Lower lobe of right lung (tissue), 2 donors: ENCODE measurements around the gene FANCC. TPM values are rescaled to one million over a fixed set of nuclear protein-coding genes. Genes with fewer than 3 reads are reported as not detected.

Source experiments
- ATAC-seq, 2 donors: fragments of 200-7000 bp; cut with Tn5 transposase; one replicate each; pipeline ENCODE4 v1.9.1; 2020 to 2022; ENCODE audit warnings: mild to moderate bottlenecking in 2 of 2, moderate library complexity in 2 of 2
- DNase-seq: peaks from one replicate; pipeline ENCODE4 v3.0.0-alpha.2; 2020
- H3K27ac ChIP-seq: fragments of 200-600 bp; one replicate; pipeline ENCODE4 v1.8.0; 2022
- H3K27me3 ChIP-seq: fragments of 200-600 bp; one replicate; pipeline ENCODE4 v1.8.0; 2022; ENCODE audit warnings: low read depth
- H3K36me3 ChIP-seq: fragments of 200-600 bp; one replicate; pipeline ENCODE4 v1.8.0; 2022; ENCODE audit warnings: mild to moderate bottlenecking
- H3K4me1 ChIP-seq: fragments of 200-600 bp; one replicate; pipeline ENCODE4 v1.8.0; 2022
- H3K4me3 ChIP-seq: fragments of 200-600 bp; one replicate; pipeline ENCODE4 v1.8.0; 2022; ENCODE audit warnings: mild to moderate bottlenecking
- H3K9me3 ChIP-seq: fragments of 200-600 bp; one replicate; pipeline ENCODE4 v1.8.0; 2022
- intact Hi-C: fragments of 100-400 bp; cut with DNase I; formaldehyde crosslinking; loops from one replicate; pipeline ENCODE4 v1.11.0; 2022
- total RNA-seq: library from RNA; stranded (reverse); fragmentation: NEBNext Ultra II Directional; extraction: Animal tissue kit (Norgen Biotek cat#: 25700); gene quantifications from one replicate; pipeline ENCODE4 v1.2.1, GENCODE V29; 2021
- TF ChIP-seq, protein P1 (sequence below): fragments of 200-600 bp; IDR thresholded peaks from one replicate; pipeline ENCODE4 v1.8.0; 2022; ENCODE audit warnings: antibody characterized with exemption, mild to moderate bottlenecking
- donor health status: DM: no; HTN: yes; CAD: no; lungs with severe emphysema.

The FANCC gene
- total RNA-seq, 1 donor from 2014 or later: 11.3 TPM

DNA sequence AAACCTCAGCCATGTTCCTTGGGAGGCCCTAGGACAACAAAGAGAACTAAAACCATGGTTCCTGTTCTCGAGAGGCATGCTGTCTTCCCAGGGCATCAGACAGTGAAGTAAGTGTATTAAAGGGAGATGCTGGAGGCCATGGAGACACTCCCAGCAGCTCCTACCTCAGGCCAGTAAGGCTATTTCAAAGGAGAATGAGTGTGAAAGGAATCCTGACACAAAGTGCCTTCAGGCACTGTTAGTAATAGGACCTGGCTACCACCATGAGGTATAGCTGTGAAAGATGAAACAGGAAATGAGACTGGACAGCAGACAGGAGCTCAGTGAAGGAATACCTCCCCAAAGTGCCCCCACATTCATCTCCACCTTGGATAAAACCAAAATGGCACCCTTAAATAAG, 71.0 kb downstream of the FANCC start:
- Histone ChIP-seq H3K4me3 (no peak overlapping the region), H3K36me3 (peaks cover 23% of the 10 kb centered on the region), H3K4me1 (no peaks in the 10 kb centered on the region), H3K27ac (no peak overlapping the region), H3K9me3 (no peaks in the 10 kb centered on the region), H3K27me3 (no peaks in the 10 kb centered on the region)
- ATAC-seq (no peak), DNase-seq (no peak)
- TF ChIP-seq, protein P1, sequence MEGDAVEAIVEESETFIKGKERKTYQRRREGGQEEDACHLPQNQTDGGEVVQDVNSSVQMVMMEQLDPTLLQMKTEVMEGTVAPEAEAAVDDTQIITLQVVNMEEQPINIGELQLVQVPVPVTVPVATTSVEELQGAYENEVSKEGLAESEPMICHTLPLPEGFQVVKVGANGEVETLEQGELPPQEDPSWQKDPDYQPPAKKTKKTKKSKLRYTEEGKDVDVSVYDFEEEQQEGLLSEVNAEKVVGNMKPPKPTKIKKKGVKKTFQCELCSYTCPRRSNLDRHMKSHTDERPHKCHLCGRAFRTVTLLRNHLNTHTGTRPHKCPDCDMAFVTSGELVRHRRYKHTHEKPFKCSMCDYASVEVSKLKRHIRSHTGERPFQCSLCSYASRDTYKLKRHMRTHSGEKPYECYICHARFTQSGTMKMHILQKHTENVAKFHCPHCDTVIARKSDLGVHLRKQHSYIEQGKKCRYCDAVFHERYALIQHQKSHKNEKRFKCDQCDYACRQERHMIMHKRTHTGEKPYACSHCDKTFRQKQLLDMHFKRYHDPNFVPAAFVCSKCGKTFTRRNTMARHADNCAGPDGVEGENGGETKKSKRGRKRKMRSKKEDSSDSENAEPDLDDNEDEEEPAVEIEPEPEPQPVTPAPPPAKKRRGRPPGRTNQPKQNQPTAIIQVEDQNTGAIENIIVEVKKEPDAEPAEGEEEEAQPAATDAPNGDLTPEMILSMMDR: no peak
- intact Hi-C loops: no loop called here

DNA sequence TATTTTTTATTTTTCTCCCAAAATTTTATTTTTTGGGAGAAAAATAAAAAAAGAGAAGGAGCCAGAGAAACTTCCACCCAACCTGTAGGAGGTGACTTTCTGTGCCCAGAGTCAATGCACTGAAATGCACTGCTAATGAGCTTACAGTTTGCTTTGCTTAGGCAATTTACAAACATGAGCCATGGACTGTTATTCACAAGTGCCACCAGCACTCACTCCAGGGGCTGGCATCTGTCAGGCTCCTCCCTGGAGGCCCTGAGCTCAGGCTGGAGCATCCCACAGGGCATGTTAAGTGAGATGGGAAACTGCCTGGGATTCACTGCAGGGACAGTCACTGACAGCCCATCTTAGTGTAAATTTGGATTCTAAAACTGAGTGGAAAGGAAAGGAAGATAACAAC, 74.9 kb downstream of the FANCC start:
- ATAC-seq (no peak), DNase-seq (no peak)
- Histone ChIP-seq H3K27ac (no peak overlapping the region), H3K4me3 (no peak overlapping the region), H3K4me1 (no peaks in the 10 kb centered on the region), H3K36me3 (peaks cover 24% of the 10 kb centered on the region), H3K27me3 (no peaks in the 10 kb centered on the region), H3K9me3 (no peaks in the 10 kb centered on the region)
- TF ChIP-seq, protein P1: no peak
- intact Hi-C loops: no loop called here

DNA sequence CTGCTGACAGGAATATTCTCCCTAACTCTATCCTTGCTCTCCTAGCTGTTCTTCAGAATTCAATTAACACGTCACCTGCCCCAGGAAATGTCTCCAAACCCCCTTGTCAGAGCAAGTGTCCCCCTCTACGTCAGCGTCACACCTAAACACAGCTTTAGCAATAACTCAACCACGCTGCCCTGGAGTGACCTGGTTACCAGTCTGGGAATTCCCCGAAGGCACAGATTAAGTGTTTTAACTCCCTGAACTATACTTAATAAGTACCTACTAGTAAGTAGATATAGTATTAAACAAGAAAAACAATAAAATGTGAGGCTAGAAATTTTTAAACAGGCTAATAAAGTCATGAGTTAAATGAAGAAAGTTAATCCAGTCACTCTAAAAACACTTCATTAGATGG, 78.4 kb downstream of the FANCC start:
- intact Hi-C loops: no loop called here
- DNase-seq (no peak), ATAC-seq (no peak)
- Histone ChIP-seq H3K9me3 (no peaks in the 10 kb centered on the region), H3K27ac (no peak overlapping the region), H3K36me3 (peaks cover 6% of the 10 kb centered on the region), H3K27me3 (no peaks in the 10 kb centered on the region), H3K4me3 (no peak overlapping the region), H3K4me1 (no peaks in the 10 kb centered on the region)
- TF ChIP-seq, protein P1: no peak

DNA sequence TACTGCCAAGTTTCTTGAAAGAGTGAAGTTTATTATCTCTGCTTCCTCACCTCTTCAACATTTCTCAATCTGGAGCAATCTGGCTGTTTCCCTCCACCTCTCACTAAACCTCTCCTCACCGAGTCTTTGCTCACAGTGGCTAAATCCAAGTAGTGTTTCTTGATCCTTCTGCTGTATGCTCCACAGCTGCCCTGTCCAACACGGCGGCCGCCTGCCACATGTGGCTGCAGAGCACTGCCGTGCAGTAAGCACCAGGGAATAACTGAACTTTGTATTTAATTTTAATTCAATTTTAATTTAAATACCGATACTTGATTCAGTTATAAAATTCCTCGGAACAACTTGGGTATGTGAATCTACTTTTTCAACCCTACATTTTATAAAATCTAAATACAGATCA, 80.2 kb downstream of the FANCC start:
- no peak for DNase-seq
- Histone ChIP-seq H3K9me3 (no peaks in the 10 kb centered on the region), H3K4me3 (no peak overlapping the region), H3K36me3 (peaks cover 6% of the 10 kb centered on the region), H3K27me3 (no peaks in the 10 kb centered on the region), H3K27ac (no peak overlapping the region), H3K4me1 (no peaks in the 10 kb centered on the region)
- intact Hi-C loops: no loop called here
- TF ChIP-seq, protein P1: no peak
- ATAC-seq: no peak

DNA sequence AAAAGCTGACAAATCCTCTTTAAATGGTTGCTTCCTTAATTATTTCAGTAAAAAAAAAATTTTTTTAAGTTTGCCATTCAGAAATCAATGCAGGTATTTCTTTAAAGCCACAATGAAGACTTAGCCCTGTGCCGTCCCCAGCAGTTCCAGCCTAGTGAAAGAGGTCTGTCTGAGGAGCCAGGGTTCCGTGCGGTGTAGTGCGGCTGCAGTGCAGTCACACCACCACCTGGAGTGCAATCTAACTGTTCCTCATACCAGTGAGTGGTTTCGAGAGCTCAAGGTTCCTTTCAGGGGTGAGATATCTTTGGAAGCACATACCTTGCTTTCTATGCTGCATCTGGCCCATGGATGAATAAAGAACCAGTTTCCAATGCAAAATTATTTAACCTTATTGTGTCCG, 87.5 kb downstream of the FANCC start:
- ATAC-seq: no peak

More for the DNA sequence above, 87.5 kb downstream of the FANCC start:
- TF ChIP-seq, protein P1: no peak
- Histone ChIP-seq H3K4me1 (no peaks in the 10 kb centered on the region), H3K27me3 (no peaks in the 10 kb centered on the region), H3K36me3 (no peaks in the 10 kb centered on the region), H3K4me3 (no peak overlapping the region), H3K27ac (no peak overlapping the region), H3K9me3 (no peaks in the 10 kb centered on the region)
- intact Hi-C loops: no loop called here
- DNase-seq: no peak
